ENCODE measurements around the gene DAPK1.
A peak's percentile ranks its signal among the peaks of the same experiment; 100 is the strongest.

DAPK1 gene

GRCh38 chr9:87590996-87591395 lies 93.3 kb downstream of the DAPK1 start (continued):
- TF ChIP-seq, protein P1, sequence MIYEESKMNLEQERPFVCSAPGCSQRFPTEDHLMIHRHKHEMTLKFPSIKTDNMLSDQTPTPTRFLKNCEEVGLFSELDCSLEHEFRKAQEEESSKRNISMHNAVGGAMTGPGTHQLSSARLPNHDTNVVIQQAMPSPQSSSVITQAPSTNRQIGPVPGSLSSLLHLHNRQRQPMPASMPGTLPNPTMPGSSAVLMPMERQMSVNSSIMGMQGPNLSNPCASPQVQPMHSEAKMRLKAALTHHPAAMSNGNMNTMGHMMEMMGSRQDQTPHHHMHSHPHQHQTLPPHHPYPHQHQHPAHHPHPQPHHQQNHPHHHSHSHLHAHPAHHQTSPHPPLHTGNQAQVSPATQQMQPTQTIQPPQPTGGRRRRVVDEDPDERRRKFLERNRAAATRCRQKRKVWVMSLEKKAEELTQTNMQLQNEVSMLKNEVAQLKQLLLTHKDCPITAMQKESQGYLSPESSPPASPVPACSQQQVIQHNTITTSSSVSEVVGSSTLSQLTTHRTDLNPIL (CRISPR knock-in tag; IDR thresholded peaks at IDR 0.05; ENCODE audit: low read depth), result no peak
- TF ChIP-seq TOX (CRISPR knock-in tag; IDR thresholded peaks at IDR 0.05; ENCODE audit: borderline replicate concordance), result no peak
- TF ChIP-seq RARB (CRISPR knock-in tag; IDR thresholded peaks at IDR 0.05), result no peak
- TF ChIP-seq GLIS3 (CRISPR knock-in tag; IDR thresholded peaks at IDR 0.05), result no peak
- no peak for TF ChIP-seq BACH2 (CRISPR knock-in tag; IDR thresholded peaks at IDR 0.05; ENCODE audit: borderline replicate concordance)
- no peak for TF ChIP-seq SNAI2 (CRISPR knock-in tag; IDR thresholded peaks at IDR 0.05)
- no peak for TF ChIP-seq ZNF565 (CRISPR knock-in tag; conservative IDR thresholded peaks at IDR 0.05; ENCODE audit: low read depth)

- 0 out of 2 replicates have a peak, but pooled peaks have one; percentile 26 for TF ChIP-seq CSDC2 (CRISPR knock-in tag; IDR thresholded peaks at IDR 0.05)
- TF ChIP-seq TCF4 (CRISPR knock-in tag; IDR thresholded peaks at IDR 0.05; ENCODE audit: borderline replicate concordance), result 0 out of 2 replicates have a peak, but pooled peaks have one; percentile 16
- peak; percentile 36 for TF ChIP-seq ISL1 (CRISPR knock-in tag; IDR thresholded peaks at IDR 0.05)
- TF ChIP-seq POU6F1 (CRISPR knock-in tag; IDR thresholded peaks at IDR 0.05; ENCODE audit: borderline replicate concordance, low read depth), result no peak
- peak; percentile 75 for ATAC-seq
Measured at GRCh38 chr9:87592554-87593358, 95.1 kb downstream of the DAPK1 start.

GRCh38 chr9:87593359-87593980 lies 95.8 kb downstream of the DAPK1 start:
- TF ChIP-seq PPARA (CRISPR knock-in tag; IDR thresholded peaks at IDR 0.05; ENCODE audit: borderline replicate concordance) (no peak), ZFP3 (CRISPR knock-in tag; IDR thresholded peaks at IDR 0.05) (no peak), CSDC2 (CRISPR knock-in tag; IDR thresholded peaks at IDR 0.05) (no peak), TSHZ2 (CRISPR knock-in tag; IDR thresholded peaks at IDR 0.05) (no peak), ZNF565 (CRISPR knock-in tag; conservative IDR thresholded peaks at IDR 0.05; ENCODE audit: low read depth) (no peak), GLIS3 (CRISPR knock-in tag; IDR thresholded peaks at IDR 0.05) (no peak), ARNTL (CRISPR knock-in tag; IDR thresholded peaks at IDR 0.05; ENCODE audit: borderline replicate concordance, low read depth) (no peak), TCF4 (CRISPR knock-in tag; IDR thresholded peaks at IDR 0.05; ENCODE audit: borderline replicate concordance) (no peak), BACH2 (CRISPR knock-in tag; IDR thresholded peaks at IDR 0.05; ENCODE audit: borderline replicate concordance) (no peak), POU6F1 (CRISPR knock-in tag; IDR thresholded peaks at IDR 0.05; ENCODE audit: borderline replicate concordance, low read depth) (no peak), PATZ1 (CRISPR knock-in tag; IDR thresholded peaks at IDR 0.05; ENCODE audit: borderline replicate concordance) (no peak), ISL1 (CRISPR knock-in tag; IDR thresholded peaks at IDR 0.05) (no peak)
- ATAC-seq, result no peak

Data from SK-N-SH treated with all-trans-retinoic acid at 6 μM for 48 hours (cell line).